MM.1S (cell line): ENCODE measurements around the gene NARF.

Experiments
- DNase-seq: peaks from one replicate; pipeline ENCODE4 v3.0.0-alpha.2; 2015
- H2AFZ ChIP-seq: fragments of 300-600 bp; sonication (generic); 2 replicates; pipeline ENCODE4 v1.6.0; 2016; ENCODE audit warnings: antibody characterized with exemption, low read length
- H3F3A ChIP-seq: fragments of 300-600 bp; sonication (generic); 2 replicates; pipeline ENCODE4 v1.6.1; 2016; ENCODE audit warnings: mild to moderate bottlenecking, antibody characterized with exemption, low read length, moderate library complexity, mixed read lengths; ENCODE audit not compliant: insufficient read depth
- H3K27ac ChIP-seq: fragments of 300-600 bp; sonication (generic); 2 replicates; pipeline ENCODE4 v1.5.1; 2016; ENCODE audit warnings: mild to moderate bottlenecking, low read length
- H3K27me3 ChIP-seq: fragments of 300-600 bp; sonication (generic); replicated peaks from 2 replicates; pipeline ENCODE4 v1.6.0; 2016; ENCODE audit warnings: low read length; ENCODE audit not compliant: insufficient read depth
- H3K36me3 ChIP-seq: fragments of 300-600 bp; sonication (generic); replicated peaks from 2 replicates; pipeline ENCODE4 v1.6.1; 2016; ENCODE audit warnings: mild to moderate bottlenecking, low read length, mixed read lengths; ENCODE audit not compliant: insufficient read depth
- H3K4me1 ChIP-seq: fragments of 300-600 bp; sonication (generic); 2 replicates; pipeline ENCODE4 v1.6.1; 2016; ENCODE audit warnings: low read length, mixed read lengths
- H3K4me2 ChIP-seq: fragments of 300-600 bp; sonication (generic); 2 replicates; pipeline ENCODE4 v1.6.0; 2016; ENCODE audit warnings: low read depth, low read length
- H3K4me3 ChIP-seq: fragments of 300-600 bp; sonication (generic); 2 replicates; pipeline ENCODE4 v1.5.1; 2016; ENCODE audit warnings: low read length, mixed read lengths
- H3K79me2 ChIP-seq: fragments of 300-600 bp; sonication (generic); 2 replicates; pipeline ENCODE4 v1.6.1; 2016; ENCODE audit warnings: mixed run types, low read length, mixed read lengths
- H3K9ac ChIP-seq: fragments of 300-600 bp; sonication (generic); 2 replicates; pipeline ENCODE4 v1.6.1; 2016; ENCODE audit warnings: low read length, mixed read lengths
- H3K9me2 ChIP-seq: fragments of 300-600 bp; sonication (generic); replicated peaks from 2 replicates; pipeline ENCODE4 v1.6.1; 2016; ENCODE audit warnings: mild to moderate bottlenecking, low read length, mixed read lengths; ENCODE audit not compliant: insufficient read depth
- H3K9me3 ChIP-seq: fragments of 300-600 bp; sonication (generic); replicated peaks from 2 replicates; pipeline ENCODE4 v1.6.1; 2016; ENCODE audit warnings: mild to moderate bottlenecking, low read length, mixed read lengths; ENCODE audit not compliant: insufficient read depth
- H4K20me1 ChIP-seq: fragments of 300-600 bp; sonication (generic); 2 replicates; pipeline ENCODE4 v1.6.1; 2016; ENCODE audit warnings: mild to moderate bottlenecking, low read length, moderate library complexity, mixed read lengths; ENCODE audit not compliant: insufficient read depth
- CTCF ChIP-seq: fragments of 300-600 bp; sonication (generic); IDR thresholded peaks from 2 replicates; pipeline ENCODE4 v1.5.1; 2016; ENCODE audit warnings: antibody characterized with exemption, low read length, mixed read lengths
- EZH2 ChIP-seq: fragments of 300-600 bp; sonication (generic); optimal IDR thresholded peaks from 2 replicates; pipeline ENCODE3; 2017; ENCODE audit warnings: low read depth, mild to moderate bottlenecking, antibody characterized with exemption, low read length, mixed read lengths
- EZH2phosphoT487 ChIP-seq: fragments of 300-600 bp; sonication (generic); IDR thresholded peaks from 2 replicates; pipeline ENCODE4 v1.6.1; 2018; ENCODE audit warnings: antibody characterized with exemption, low read length

The NARF gene

GRCh38 chr17:82489117-82489516 lies 30.6 kb downstream of the NARF start:
- Histone ChIP-seq H3F3A (peaks cover 21% of the 10 kb centered on the region), H3K27me3 (no peaks in the 10 kb centered on the region), H3K4me1 (peaks cover 31% of the 10 kb centered on the region), H3K9ac (no peak overlapping the region), H3K9me2 (no peaks in the 10 kb centered on the region), H4K20me1 (no peaks in the 10 kb centered on the region), H3K27ac (no peak overlapping the region), H3K79me2 (no peaks in the 10 kb centered on the region), H3K36me3 (peaks cover 2% of the 10 kb centered on the region; the same call in 1 of the 2 replicates), H3K9me3 (no peaks in the 10 kb centered on the region), H3K4me2 (no peak overlapping the region), H2AFZ (no peak overlapping the region), H3K4me3 (no peak overlapping the region)
- DNase-seq, result no peak
- no peak for TF ChIP-seq EZH2phosphoT487
- TF ChIP-seq EZH2, result no peak
- no peak for TF ChIP-seq CTCF

GRCh38 chr17:82489851-82490511 lies 31.4 kb downstream of the NARF start:
- Histone ChIP-seq H3K27me3 (no peaks in the 10 kb centered on the region), H3K27ac (peak overlapping the region; percentile 60; the same call in 1 of the 2 replicates), H3K9me3 (no peaks in the 10 kb centered on the region), H3K79me2 (no peaks in the 10 kb centered on the region), H3K4me3 (no peak overlapping the region), H2AFZ (no peak overlapping the region), H3K9me2 (no peaks in the 10 kb centered on the region), H3K4me2 (peak overlapping the region; percentile 38), H3K36me3 (0 out of 2 replicates have a peak, but pooled peaks cover 2% of the 10 kb centered on the region), H3K9ac (no peak overlapping the region; the same call in 1 of the 2 replicates), H3K4me1 (peaks cover 35% of the 10 kb centered on the region), H3F3A (peaks cover 29% of the 10 kb centered on the region), H4K20me1 (no peaks in the 10 kb centered on the region)
- TF ChIP-seq EZH2phosphoT487, result no peak
- no peak for TF ChIP-seq CTCF
- TF ChIP-seq EZH2, result no peak
- DNase-seq, result no peak

DNA sequence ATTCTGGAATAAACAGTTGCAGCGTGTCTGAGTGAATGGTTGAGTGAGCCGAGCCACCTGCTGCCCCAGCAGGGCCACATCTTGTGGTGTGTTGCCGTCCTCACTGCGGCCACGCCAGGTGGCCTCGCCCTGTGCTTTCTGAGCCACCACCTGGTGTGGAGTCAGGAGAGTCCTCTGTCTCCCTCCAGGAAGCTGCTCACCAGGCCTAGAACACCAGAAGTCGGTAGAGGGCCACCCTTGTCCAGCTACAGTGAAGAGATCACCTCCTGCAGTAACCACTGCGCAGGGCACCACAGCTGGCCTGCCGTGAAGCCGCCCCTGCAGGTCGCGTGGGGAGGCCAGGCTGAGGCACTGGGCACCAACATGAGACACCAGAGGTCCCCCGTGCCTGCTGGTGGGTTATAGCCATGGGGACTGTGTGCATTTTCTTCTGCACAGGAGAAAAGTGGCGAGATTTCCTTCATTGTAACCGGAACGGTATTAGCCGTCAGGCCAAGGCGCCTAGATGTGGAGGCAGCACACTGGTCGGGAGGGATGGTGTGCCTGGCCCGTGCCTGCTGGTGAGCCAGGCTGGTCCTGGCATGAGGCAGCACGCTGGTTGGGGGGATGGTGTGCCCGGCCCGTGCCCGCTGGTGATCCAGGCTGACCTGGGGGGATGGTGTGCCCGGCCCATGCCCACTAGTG lies 32.1 kb downstream of the NARF start:
- no peaks in the 10 kb centered on the region for H3K27me3 ChIP-seq
- H3K79me2 ChIP-seq, result no peaks in the 10 kb centered on the region
- no peak overlapping the region for H2AFZ ChIP-seq
- TF ChIP-seq CTCF (peak; percentile 34), EZH2 (no peak), EZH2phosphoT487 (no peak)
- H3K9ac ChIP-seq, result no peak overlapping the region
- DNase-seq, result peak; percentile 73
- peaks cover 34% of the 10 kb centered on the region for H3F3A ChIP-seq
- H3K27ac ChIP-seq, result peak overlapping the region; percentile 60; the same call in 1 of the 2 replicates
- H3K4me2 ChIP-seq, result peak overlapping the region; percentile 38
- H3K9me3 ChIP-seq, result no peaks in the 10 kb centered on the region
- H3K9me2 ChIP-seq, result no peaks in the 10 kb centered on the region
- H4K20me1 ChIP-seq, result no peaks in the 10 kb centered on the region
- 0 out of 2 replicates have a peak, but pooled peaks cover 2% of the 10 kb centered on the region for H3K36me3 ChIP-seq
- peaks cover 35% of the 10 kb centered on the region for H3K4me1 ChIP-seq
- no peak overlapping the region for H3K4me3 ChIP-seq
